ENCODE data around the gene DOK5. TPM values are rescaled to one million over a fixed set of nuclear protein-coding genes. Genes with fewer than 3 reads are reported as not detected.
A peak's percentile ranks its signal among the peaks of the same experiment; 100 is the strongest.

Gene DOK5
- total and polyA plus RNA-seq, 12 donors = 0.29 to 2.0 (median 1.2) TPM; not detected in 1

DNA sequence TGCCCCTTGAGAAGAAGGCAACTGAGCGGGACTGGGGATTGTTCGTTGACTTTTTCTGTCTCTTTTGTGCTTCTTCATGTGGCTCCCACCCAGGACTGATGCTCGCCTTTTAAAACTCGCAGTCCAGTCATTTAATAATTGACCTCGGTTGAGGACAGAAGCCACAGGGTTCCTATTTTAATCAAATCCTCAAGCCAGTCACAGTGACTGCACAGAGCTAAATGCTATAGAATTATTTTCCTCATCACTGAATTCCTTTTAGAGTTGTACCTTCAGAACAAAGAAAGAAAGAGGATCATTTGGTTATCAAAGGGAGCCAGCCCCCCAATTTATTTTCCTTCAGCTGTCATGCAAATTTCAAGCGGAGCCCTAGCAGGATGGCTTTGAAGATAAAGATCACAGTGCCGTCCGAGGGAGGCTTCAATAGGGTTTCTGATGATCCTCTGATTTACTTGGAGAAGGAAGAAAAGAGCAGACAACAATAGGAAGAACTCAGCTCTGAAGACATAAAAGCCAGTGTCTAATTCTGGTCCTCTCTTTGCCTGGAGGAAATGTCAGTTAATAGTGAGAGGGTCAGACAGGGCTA lies 186.6 kb downstream of the DOK5 start:
- 52 to 62% (median 57%) methylated on average over 8 of the region's 8 CpGs for WGBS, 4 donors
- Histone ChIP-seq H3K9me3 (replicated peaks in 1 of 3) (no peaks in the 10 kb centered on the region), H3K4me1 (replicated peaks in 1 of 2) (no peaks in the 10 kb centered on the region), H3K4me3 (no peak overlapping the region), H3K27me3 (peaks cover 4% of the 10 kb centered on the region), H3K36me3 (replicated peaks in 1 of 2) (no peaks in the 10 kb centered on the region), H3K27ac (no peak overlapping the region)
- intact Hi-C loops (cut with DNase I) = no loop called here
- TF ChIP-seq POLR2A (IDR thresholded peaks at IDR 0.05) = no peak
- TF ChIP-seq, protein P1, sequence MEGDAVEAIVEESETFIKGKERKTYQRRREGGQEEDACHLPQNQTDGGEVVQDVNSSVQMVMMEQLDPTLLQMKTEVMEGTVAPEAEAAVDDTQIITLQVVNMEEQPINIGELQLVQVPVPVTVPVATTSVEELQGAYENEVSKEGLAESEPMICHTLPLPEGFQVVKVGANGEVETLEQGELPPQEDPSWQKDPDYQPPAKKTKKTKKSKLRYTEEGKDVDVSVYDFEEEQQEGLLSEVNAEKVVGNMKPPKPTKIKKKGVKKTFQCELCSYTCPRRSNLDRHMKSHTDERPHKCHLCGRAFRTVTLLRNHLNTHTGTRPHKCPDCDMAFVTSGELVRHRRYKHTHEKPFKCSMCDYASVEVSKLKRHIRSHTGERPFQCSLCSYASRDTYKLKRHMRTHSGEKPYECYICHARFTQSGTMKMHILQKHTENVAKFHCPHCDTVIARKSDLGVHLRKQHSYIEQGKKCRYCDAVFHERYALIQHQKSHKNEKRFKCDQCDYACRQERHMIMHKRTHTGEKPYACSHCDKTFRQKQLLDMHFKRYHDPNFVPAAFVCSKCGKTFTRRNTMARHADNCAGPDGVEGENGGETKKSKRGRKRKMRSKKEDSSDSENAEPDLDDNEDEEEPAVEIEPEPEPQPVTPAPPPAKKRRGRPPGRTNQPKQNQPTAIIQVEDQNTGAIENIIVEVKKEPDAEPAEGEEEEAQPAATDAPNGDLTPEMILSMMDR (IDR thresholded peaks at IDR 0.05) = no peak
- DNase-seq = no peak

DNA sequence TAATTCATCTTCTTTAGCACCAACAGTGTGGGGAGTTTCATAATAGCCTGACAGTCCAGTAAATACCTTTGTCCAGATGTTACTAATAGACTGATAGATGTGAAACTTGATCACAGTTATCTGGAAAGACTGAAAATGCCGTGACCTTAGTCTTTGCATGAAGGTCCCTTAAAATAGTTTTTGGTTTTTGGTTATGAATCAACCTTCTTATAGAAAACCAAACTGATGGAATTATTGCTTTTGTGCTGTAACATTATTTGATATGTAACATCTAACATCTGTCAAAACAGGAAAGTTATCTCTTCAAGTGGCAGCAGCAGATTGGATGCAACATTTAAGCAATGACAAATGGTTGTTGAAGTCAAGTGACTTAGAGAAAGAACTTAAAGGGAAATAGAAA lies 190.4 kb downstream of the DOK5 start:
- no peaks in the 10 kb centered on the region for H3K36me3 ChIP-seq (replicated peaks in 1 of 2)
- no peak overlapping the region for H3K4me3 ChIP-seq
- H3K27ac ChIP-seq = no peak overlapping the region
- TF ChIP-seq POLR2A (IDR thresholded peaks at IDR 0.05) = no peak
- TF ChIP-seq, protein P1 (IDR thresholded peaks at IDR 0.05) = no peak
- intact Hi-C loops (cut with DNase I) = no loop called here
- H3K27me3 ChIP-seq = peaks cover 4% of the 10 kb centered on the region
- no peaks in the 10 kb centered on the region for H3K4me1 ChIP-seq (replicated peaks in 1 of 2)
- DNase-seq = no peak
- WGBS, 4 donors = 61 to 81% (median 68%) methylated on average over 1 of the region's 1 CpG
- H3K9me3 ChIP-seq (replicated peaks in 1 of 3) = no peaks in the 10 kb centered on the region

DNA sequence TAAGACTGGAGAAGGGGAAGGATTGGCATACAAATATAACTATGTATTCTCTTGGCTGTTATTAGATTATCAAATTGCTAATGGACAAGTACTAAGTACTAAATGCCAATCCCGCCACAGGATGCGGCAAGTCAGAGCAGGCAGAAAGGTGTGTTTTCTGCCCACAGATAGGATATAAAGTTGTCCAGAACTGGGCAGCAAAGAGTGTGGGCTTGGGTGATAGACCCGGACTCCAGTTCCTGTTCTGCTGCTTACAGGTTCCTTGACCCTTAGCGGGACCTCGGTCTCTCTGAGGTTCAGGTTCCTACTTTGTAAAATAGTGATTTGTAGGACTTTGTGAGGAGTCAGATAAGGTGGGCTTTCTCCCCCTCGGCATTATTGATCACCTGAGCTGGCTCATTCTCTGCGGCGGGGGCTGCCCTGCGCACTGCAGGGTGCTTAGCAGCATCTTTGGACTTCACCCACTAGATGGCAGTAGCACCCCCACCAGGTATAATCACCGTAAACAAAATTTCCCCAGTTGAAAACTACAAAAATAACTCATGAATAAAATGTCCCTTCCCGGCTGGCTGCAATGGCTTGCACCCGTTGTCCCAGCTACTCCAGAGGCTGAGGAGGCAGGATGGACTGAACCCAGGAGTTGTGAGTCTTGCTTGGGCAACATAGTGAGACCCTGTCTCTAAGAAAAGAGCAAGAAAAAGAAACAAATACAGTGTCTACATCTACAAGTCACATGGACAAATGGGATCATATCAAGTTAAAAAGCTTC lies 193.1 kb downstream of the DOK5 start:
- peaks cover 4% of the 10 kb centered on the region for H3K27me3 ChIP-seq
- H3K36me3 ChIP-seq (replicated peaks in 1 of 2) = no peaks in the 10 kb centered on the region
- no peak overlapping the region for H3K27ac ChIP-seq
- TF ChIP-seq, protein P1 (IDR thresholded peaks at IDR 0.05) = peak; percentile 25 to 65 (median 40)
- no peak for TF ChIP-seq POLR2A (IDR thresholded peaks at IDR 0.05)
- H3K4me1 ChIP-seq (replicated peaks in 1 of 2) = no peaks in the 10 kb centered on the region
- H3K9me3 ChIP-seq (replicated peaks in 1 of 3) = no peaks in the 10 kb centered on the region
- intact Hi-C loops (cut with DNase I) = no loop called here
- peak in 2 of 7 donors; percentile 13 to 17 for DNase-seq
- H3K4me3 ChIP-seq = no peak overlapping the region
- WGBS, 4 donors = 32 to 44% (median 37%) methylated on average over 8 to 12 of the region's 12 CpGs

DNA sequence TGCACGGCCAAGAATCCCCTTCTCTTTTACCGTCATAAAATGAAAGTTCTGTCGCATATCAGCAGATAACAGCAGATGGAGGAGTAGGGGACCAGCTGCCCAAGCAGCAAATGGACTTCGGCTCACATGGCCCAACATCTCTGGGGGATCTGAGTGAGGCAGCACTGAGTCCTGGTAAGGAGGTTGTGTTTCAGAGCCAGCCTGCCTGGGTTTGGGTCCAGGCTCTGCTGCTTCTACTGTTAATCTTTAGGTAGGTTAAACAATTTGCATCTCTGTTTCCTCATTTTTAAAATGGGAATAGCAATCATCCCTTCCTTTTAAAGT lies 193.6 kb downstream of the DOK5 start:
- Histone ChIP-seq H3K4me1 (replicated peaks in 1 of 2) (no peaks in the 10 kb centered on the region), H3K27ac (no peak overlapping the region), H3K27me3 (no peaks in the 10 kb centered on the region), H3K9me3 (replicated peaks in 1 of 3) (no peaks in the 10 kb centered on the region), H3K4me3 (no peak overlapping the region), H3K36me3 (replicated peaks in 1 of 2) (no peaks in the 10 kb centered on the region)
- intact Hi-C loops (cut with DNase I) = no loop called here
- no peak for TF ChIP-seq POLR2A (IDR thresholded peaks at IDR 0.05)
- TF ChIP-seq, protein P1 (IDR thresholded peaks at IDR 0.05) = no peak
- DNase-seq = no peak
- 58 to 80% (median 66%) methylated on average over 4 of the region's 4 CpGs for WGBS, 4 donors

Measured in adrenal gland (tissue), 12 donors.